HG02623 (cell line): ENCODE measurements around the gene KAT7.
"Not testable (repeated sequence)": the region's sequence is repeated elsewhere in the genome, so short reads cannot be mapped to it uniquely, and the experiment has no call there.

Experiments
- ATAC-seq: cut with Tn5 transposase; IDR thresholded peaks from one replicate; pipeline ENCODE4 v1.9.1; 2021; ENCODE audit warnings: moderate library complexity; ENCODE audit not compliant: unreplicated experiment

KAT7 gene

DNA sequence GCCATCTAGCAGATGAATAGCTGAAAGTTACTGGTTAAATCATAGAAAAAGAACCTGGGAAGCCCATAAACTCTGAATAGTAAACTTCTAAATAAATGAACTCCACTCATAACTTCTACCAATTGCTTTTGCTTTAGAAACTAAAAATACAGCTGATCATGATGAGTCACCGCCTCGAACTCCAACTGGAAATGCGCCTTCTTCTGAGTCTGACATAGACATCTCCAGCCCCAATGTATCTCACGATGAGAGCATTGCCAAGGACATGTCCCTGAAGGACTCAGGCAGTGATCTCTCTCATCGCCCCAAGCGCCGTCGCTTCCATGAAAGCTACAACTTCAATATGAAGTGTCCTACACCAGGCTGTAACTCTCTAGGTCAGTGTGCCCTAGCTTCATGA is 9.7 kb downstream of the KAT7 start:
- ATAC-seq: no peak

DNA sequence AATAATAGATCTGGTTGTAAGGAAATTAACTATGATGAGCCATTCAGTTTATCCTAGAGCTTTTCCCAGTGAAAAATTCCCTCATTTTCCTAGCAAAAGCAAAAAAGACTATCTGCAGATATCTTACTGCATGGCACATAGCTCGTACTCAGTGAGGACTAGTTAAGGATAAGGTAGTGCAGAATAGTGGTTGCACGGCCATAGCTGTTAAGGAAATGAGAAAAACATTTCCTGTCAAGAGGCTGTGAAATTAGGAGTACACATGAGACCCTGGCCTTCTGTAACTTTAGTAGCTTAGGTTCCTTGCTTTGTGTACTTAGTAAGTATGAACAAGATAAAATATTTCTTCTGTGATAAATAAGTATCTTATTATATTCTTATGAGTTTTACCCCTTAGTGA is 10.3 kb downstream of the KAT7 start:
- no peak for ATAC-seq

GRCh38 chr17:49809056-49809455 is 20.6 kb downstream of the KAT7 start:
- ATAC-seq: no peak

DNA sequence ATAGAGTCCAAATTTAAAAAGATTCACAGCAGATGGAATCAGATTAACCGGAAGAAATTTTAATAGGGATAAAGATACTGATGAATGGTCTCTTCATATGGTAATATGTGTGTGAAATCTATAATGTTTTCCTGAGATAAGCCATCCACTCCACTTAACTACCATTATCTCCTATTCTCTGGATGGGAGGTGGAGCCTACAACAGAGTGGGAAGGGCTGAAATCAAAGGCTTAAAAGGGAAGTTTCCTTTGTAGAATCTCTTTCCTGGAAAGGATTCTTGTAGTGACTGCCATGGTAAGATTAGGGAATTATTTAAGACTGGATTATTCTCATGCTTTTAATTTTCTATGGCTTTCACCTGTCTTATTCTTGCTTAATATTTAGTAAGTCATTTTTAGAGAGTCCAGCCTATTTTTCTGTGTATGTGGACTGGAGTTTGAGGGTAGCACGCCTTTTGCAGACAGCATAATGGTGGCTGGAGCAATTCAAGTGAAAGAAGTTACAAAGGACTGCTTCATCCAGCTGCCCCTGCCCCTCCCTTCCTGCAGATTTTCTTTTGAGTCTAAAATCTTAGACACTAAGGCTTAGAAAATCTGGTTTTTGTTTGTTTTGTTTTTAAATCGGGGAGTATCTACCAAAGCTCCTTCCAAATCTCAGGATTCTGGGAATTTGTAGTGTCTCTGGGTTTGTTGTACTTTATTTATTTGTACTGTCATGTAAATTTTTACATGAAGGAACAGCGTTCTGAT is 26.5 kb downstream of the KAT7 start:
- ATAC-seq: no peak

DNA sequence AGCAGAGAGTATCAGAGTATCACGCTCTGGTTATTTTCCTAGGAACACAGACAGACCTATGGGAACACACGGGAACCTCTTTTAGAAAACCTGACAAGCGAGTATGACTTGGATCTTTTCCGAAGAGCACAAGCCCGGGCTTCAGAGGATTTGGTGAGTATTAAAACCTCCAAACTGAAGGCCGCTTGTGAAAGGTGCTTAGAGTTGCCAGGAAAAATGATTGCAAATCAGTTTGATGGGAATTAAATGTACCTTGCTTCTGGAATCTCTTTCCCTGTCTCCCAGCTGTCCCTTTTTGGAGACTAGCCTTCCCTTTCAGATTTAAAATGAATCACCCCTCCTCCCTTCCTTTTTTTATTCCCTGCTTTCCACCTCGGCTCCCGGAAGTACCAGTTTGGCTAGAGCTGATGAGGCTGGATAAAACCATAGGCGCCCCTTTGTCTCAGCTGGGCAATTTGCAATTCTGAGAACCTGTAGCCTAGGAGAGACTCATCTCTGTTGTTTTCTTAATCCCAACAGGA is 27.3 kb downstream of the KAT7 start:
- no peak for ATAC-seq

GRCh38 chr17:49817993-49818392 is 29.5 kb downstream of the KAT7 start:
- ATAC-seq: no peak

GRCh38 chr17:49819138-49819537 is 30.7 kb downstream of the KAT7 start:
- no peak for ATAC-seq

DNA sequence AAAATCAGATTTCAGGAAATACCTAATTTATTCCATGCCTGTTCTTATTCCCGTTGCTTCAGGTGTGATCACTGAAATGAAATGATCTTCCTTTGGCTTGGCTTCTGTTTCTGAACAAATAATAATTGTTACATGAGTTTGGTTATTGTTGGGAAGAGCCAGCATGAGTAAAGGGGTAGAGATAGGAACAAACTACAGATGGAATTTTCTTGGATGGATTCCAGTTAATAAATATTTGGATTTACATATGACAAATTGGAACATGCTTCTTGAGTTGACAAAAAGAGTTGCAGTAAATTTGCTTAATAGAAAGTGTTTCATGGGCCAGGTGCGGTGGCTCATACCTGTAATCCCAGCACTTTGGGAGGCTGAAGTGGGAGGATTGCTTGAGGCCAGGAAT is 31.2 kb downstream of the KAT7 start:
- ATAC-seq: no peak

- no peak for ATAC-seq
Measured at GRCh38 chr17:49820773-49821172, 32.3 kb downstream of the KAT7 start.

- no peak for ATAC-seq
Measured at GRCh38 chr17:49821466-49821865, 33.0 kb downstream of the KAT7 start.

DNA sequence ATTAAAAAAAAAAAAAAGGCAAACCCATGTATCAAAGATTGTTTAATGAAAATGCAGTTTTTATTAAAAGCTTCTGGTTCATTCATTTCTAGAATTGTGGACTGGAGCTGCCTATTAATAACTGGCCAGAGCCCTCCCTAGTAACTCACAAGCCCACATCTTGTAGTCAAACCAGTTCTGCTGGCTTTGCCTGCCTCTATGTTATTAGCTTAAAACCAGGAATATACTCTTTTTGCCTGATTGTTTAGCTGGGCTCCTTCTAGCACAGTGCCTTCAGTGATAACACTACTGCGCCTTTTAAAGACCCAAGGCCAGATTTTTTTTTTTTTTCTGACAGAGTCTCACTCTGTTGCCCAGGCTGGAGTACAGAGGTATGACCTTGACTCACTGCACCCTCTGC is 33.4 kb downstream of the KAT7 start:
- no peak for ATAC-seq

DNA sequence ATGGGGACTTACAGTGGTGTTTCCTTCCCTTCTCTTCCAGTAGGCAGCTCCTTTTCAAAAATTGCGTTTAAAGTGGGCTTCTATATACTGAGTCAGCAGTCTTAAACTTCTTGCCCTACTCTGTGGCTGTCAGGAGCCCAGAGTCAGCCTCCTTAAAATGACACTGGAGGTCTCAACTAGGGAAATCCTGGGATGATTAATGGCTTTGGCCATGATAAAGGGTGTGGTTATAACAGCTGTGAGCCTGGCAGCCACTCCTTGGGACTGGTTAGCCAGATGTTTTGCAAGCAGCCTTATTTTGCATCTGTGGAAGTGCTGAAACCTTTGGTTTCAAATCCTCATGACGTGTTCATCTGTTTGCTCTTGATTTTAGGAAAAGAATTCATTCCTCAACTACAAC is 34.3 kb downstream of the KAT7 start:
- no peak for ATAC-seq

DNA sequence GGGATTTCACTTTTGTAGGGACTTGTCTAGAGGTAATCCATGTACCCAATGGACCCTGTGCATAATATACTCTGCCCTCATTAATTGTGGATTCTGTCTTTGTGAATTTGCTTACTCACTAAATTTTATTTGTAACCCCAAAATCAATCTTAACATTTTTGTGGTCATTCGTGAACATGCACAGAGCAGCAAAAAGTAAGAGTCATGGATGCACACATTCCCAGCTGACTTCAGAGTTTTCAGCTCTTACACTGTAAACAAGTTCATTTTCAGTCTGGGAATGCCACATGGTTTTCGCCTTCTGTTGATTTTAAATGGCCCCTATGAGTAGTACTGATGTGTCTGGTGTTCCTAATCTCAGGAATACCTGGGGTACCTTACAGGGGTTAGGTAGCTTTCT is 35.1 kb downstream of the KAT7 start:
- no peak for ATAC-seq

DNA sequence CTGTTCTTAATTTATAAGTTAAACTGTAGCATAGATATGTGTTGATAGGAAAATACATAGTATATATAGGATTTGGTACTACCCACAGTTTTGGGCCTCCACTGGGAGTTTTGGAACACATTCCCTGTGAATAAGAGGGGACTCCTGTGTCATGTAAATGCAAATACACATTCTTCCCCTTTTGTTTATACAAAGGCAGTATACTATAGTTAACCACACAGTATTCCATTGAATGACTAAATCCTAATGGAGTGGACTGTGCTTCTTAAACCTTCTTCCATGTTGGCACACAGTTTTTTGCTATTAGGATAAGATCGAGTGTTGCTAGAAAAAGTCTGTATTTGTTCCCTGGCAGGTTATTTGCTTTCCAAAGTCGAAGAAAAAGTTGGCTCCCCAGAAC is 37.2 kb downstream of the KAT7 start:
- no peak for ATAC-seq

DNA sequence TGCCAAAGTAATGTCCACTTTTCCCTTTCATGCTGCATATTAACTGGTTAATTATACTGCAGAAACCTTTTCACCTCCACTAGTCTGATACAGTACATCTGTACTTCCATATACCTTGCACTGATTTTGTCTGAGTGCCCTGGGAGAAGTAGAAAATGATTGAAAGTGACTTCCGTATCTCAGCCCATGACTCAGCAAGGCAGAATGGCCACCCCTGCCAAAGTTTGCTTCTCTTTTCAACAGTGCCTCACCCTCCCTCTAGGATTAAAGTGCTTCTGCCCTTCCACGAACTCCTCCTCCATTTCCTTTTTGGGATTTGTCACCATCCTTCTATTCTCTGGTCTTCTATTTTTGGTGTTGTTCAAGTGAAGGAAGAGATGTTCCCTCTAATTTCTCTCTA is 39.8 kb downstream of the KAT7 start:
- ATAC-seq: not testable (repeated sequence)

- no peak for ATAC-seq
Measured at GRCh38 chr17:49829026-49829425, 40.5 kb downstream of the KAT7 start.

DNA sequence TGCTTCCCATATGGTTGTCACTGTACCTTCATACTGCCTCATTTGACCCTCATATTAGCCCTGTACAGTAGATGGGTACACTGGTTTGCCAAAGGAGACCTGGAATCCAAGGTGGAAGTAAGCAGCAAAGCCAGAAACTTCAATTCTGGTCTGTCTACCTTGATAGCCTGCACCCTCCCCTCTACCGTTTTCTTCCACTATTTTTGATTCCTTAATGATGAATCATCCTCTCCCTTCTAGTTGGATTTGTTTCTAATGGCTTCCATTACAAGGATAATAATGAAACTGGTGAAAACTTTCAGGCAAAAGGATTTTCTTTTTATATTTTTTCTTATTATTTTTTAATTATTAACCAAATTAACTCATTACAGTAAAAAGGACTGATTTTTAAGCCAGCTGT is 42.1 kb downstream of the KAT7 start:
- ATAC-seq: no peak

DNA sequence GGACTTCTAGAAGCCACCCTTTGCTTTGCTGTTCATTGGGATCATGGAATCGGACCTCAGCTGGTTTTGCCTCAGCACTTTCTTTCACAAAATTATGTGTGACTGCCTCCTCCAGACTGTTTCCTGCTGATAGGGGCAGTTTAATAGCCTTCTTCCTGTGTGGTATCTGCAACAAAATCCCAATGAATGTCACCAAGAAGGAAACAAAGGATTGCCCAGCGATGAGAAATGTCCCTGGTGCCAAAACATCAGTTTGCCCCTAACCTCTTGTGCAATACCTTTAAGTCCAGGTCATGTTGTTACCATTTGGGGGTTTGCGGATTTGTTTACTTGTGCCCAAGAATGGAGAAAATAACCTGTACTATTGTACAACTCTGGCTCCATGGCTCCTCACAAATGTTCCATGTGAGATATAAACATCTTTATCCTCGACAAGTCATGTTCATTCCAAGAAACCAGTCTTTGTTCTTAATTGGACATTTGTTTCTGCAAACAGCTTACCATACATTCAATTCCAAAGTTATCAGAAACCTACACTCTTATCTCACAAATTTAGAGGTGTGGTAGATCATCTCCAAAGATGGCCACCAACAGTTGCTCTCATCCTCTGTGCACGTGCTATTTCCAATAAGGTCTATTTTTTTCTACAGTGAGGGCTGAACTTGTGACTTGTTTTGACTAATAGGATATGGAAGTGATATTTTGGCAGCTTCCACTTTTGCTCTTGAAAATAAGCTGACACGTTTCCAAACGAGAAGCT is 44.5 kb downstream of the KAT7 start:
- ATAC-seq: no peak

- ATAC-seq: no peak
Measured at GRCh38 chr17:49834118-49834743, 45.8 kb downstream of the KAT7 start.

- no peak for ATAC-seq
Measured at GRCh38 chr17:49835472-49835871, 47.0 kb downstream of the KAT7 start.

- no peak for ATAC-seq
Measured at GRCh38 chr17:49836111-49837030, 47.9 kb downstream of the KAT7 start.
